ENCODE measurements around the gene MGAT5. TPM values are rescaled to one million over a fixed set of nuclear protein-coding genes. Genes with fewer than 3 reads are reported as not detected.

MGAT5 gene
- polyA plus RNA-seq, 4 donors, result 5.6 to 27.4 (median 12.3) TPM

DNA sequence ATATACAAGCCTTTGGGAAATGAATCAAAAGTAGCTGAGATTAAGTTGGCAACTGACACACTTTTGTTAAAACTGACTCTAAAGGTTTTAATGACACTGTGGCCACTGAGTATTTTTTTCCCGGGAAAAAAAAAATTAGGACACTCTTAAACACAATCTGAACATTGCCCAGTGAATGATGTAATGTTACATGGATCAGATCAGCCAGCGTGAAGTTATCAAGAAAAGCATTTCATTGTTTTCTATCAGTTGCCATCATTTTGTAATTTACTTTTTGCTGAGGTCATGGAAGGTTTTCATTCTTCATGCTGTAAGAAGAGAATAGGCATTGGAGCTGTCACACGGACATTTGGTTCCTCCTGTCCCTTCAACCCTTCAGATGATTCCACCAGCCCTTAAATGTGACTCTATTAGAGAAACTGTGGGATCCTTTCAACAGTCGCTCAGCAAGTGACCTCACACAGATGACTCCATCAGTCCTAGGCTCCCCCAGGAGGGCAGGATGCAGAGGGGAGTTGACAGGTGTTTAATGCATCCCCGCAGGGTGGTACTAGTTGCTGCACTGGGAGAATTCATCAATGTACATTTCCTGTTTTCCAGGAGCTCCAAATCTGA, 164.2 kb downstream of the MGAT5 start:
- Histone ChIP-seq H3K27ac (ENCODE audit: low read depth in 1 of 3, low read length in 2 of 3) (no peak overlapping the region), H3K4me1 (ENCODE audit: control insufficient read depth in 3 of 3, insufficient read depth in 2 of 3, low read depth in 1 of 3, low read length in 2 of 3) (peaks cover 0 to 3% (median 0%) of the 10 kb centered on the region in 3 donors), H3K9me3 (ENCODE audit: control insufficient read depth in 2 of 2, insufficient read depth in 1 of 2, low read depth in 1 of 2, low read length in 1 of 2) (no peaks in the 10 kb centered on the region), H3K27me3 (ENCODE audit: control insufficient read depth in 3 of 3, insufficient read depth in 3 of 3, low read length in 3 of 3) (no peaks in the 10 kb centered on the region), H3K4me3 (ENCODE audit: low read depth in 1 of 3, low read length in 3 of 3) (no peak overlapping the region), H3K36me3 (ENCODE audit: control insufficient read depth in 3 of 3, insufficient read depth in 2 of 3, low read depth in 1 of 3, low read length in 3 of 3) (peaks cover 2 to 17% (median 14%) of the 10 kb centered on the region in 3 donors)
- no peak for DNase-seq
- 57 to 74% (median 63%) methylated on average over 5 of the region's 5 CpGs for WGBS, 3 donors
- FAIRE-seq, result no peak

DNA sequence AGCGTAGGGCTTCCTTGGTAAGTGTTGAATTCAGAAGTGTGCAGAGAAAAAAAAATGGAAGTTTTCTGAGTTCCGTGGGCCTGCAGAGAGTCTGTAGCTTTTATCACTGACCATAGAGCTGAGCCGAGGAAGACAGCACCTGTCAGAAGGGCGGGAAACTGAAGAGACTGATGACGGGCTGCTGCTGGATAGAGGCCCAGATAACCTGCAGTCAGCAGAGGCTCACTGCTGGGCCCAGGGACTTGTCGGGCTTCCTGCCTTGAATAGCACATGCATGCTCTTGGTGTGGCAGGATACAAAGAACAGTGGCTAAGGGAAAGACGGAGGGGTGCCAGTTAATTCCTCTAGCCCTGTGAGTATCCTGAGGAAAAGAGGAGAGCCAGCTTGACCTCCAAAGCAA, 166.4 kb downstream of the MGAT5 start:
- Histone ChIP-seq H3K9me3 (ENCODE audit: control insufficient read depth in 2 of 2, insufficient read depth in 1 of 2, low read depth in 1 of 2, low read length in 1 of 2) (no peaks in the 10 kb centered on the region), H3K4me1 (ENCODE audit: control insufficient read depth in 3 of 3, insufficient read depth in 2 of 3, low read depth in 1 of 3, low read length in 2 of 3) (no peaks in the 10 kb centered on the region), H3K36me3 (ENCODE audit: control insufficient read depth in 3 of 3, insufficient read depth in 2 of 3, low read depth in 1 of 3, low read length in 3 of 3) (peaks cover 5 to 23% (median 17%) of the 10 kb centered on the region in 3 donors), H3K27me3 (ENCODE audit: control insufficient read depth in 3 of 3, insufficient read depth in 3 of 3, low read length in 3 of 3) (no peaks in the 10 kb centered on the region), H3K4me3 (ENCODE audit: low read depth in 1 of 3, low read length in 3 of 3) (no peak overlapping the region), H3K27ac (ENCODE audit: low read depth in 1 of 3, low read length in 2 of 3) (no peak overlapping the region)
- FAIRE-seq (no peak), DNase-seq (no peak)
- 79 to 88% (median 83%) methylated on average over 7 of the region's 7 CpGs for WGBS, 3 donors

DNA sequence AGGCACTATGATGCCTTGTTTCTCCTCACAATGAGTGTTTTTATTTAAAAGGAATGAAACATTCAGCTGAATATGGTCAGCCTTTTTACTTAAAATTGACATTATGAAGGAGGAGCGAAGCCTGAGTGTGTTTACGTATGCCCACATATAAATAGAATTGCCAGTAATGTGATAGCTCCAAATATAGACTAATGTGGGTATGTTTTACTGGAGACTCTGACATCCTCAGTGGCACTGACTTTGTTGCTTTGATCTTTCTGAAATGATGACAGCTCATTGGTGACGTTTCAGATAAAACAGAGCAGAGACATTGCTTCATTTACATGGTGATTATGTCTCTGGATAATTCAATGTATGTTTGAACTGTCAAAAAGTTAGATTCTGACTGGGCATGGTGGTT, 167.0 kb downstream of the MGAT5 start:
- 83 to 91% (median 87%) methylated on average over 3 of the region's 3 CpGs for WGBS, 3 donors
- Histone ChIP-seq H3K36me3 (ENCODE audit: control insufficient read depth in 3 of 3, insufficient read depth in 2 of 3, low read depth in 1 of 3, low read length in 3 of 3) (peaks cover 5 to 24% (median 17%) of the 10 kb centered on the region in 3 donors), H3K27ac (ENCODE audit: low read depth in 1 of 3, low read length in 2 of 3) (no peak overlapping the region), H3K27me3 (ENCODE audit: control insufficient read depth in 3 of 3, insufficient read depth in 3 of 3, low read length in 3 of 3) (no peaks in the 10 kb centered on the region), H3K4me3 (ENCODE audit: low read depth in 1 of 3, low read length in 3 of 3) (no peak overlapping the region), H3K9me3 (ENCODE audit: control insufficient read depth in 2 of 2, insufficient read depth in 1 of 2, low read depth in 1 of 2, low read length in 1 of 2) (no peaks in the 10 kb centered on the region), H3K4me1 (ENCODE audit: control insufficient read depth in 3 of 3, insufficient read depth in 2 of 3, low read depth in 1 of 3, low read length in 2 of 3) (no peaks in the 10 kb centered on the region)
- DNase-seq (no peak), FAIRE-seq (no peak)

DNA sequence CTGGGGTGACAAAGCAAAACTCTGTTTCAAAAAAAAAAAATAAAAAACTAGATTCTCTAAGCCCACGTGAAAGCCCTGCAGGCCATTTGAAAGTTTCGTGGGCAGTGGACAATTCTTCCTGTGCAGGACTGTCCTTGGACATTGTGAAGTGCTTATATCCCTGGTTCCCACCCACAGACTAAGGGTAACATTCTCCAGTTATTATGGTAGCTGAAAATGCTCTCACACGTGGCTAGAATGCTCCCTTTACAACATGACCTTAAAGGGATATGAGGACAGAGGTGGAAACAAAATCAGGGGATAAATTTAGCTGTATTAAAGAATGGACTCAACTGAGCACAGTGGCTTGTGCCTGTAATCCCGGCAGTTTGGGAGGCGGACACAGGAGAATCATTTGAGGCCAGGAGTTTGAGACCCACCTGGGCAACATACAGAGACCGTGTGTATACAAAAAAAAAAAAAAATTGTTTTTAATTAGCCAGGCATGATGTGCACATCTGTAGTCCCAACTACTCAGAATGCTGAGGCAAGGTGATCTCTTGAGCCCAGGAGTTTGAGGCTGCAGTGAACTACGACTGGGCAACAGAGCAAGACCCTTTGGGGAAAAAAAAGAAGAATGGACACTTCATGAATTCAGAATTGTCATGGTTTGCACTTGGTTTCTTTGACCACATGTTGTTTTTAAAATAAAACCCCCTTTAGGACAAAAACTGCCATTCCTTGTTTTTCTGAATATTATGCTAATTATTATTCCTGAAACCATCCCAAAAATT, 167.9 kb downstream of the MGAT5 start:
- DNase-seq, result no peak
- 86 to 90% (median 89%) methylated on average over 7 of the region's 7 CpGs for WGBS, 3 donors

DNA sequence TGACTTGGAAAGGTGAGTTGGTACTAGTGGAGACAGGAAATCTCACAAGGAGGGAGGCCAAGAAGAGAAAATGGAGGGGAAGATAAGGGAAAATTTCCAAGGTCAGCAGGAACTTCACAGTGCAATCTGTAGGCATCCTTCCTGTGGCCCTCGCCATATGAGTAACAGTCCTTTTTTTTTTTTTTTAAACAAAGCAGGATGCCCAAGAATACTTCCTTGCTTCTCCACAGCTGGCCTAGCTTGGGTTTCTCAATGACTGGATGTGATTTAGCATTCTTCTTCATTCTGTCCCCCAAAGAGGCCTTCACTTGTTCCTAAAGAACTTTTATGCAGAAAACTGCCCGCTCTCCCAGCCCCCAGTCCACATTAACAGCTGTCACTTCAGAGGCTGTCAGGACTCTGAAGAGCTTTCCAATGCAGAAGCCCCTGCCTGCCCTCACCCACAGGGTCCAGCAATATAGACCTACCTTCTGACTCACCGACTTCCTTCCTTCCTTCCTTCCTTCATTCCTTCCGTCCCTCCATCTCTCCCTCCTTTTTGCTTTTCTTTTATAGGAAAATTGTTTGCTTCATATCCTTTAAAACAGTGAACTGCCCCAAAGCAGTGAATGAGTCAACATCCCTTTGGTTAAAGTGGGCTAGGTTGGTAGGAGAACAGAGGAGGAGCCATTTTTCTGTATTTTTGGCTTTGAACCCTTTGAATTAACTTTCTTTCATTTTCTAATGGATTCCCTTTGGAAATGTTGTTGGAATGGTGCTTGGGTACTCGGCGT, 172.0 kb downstream of the MGAT5 start:
- no peak overlapping the region for H3K4me3 ChIP-seq (ENCODE audit: low read depth in 1 of 3, low read length in 3 of 3)
- no peaks in the 10 kb centered on the region for H3K9me3 ChIP-seq (ENCODE audit: control insufficient read depth in 2 of 2, insufficient read depth in 1 of 2, low read depth in 1 of 2, low read length in 1 of 2)
- H3K4me1 ChIP-seq (ENCODE audit: control insufficient read depth in 3 of 3, insufficient read depth in 2 of 3, low read depth in 1 of 3, low read length in 2 of 3), result no peaks in the 10 kb centered on the region
- no peaks in the 10 kb centered on the region for H3K27me3 ChIP-seq (ENCODE audit: control insufficient read depth in 3 of 3, insufficient read depth in 3 of 3, low read length in 3 of 3)
- peaks cover 9 to 33% (median 29%) of the 10 kb centered on the region in 3 donors for H3K36me3 ChIP-seq (ENCODE audit: control insufficient read depth in 3 of 3, insufficient read depth in 2 of 3, low read depth in 1 of 3, low read length in 3 of 3)
- no peak overlapping the region for H3K27ac ChIP-seq (ENCODE audit: low read depth in 1 of 3, low read length in 2 of 3)
- 89 to 96% (median 95%) methylated on average over 6 of the region's 6 CpGs for WGBS, 3 donors
- DNase-seq (no peak), FAIRE-seq (no peak)

More for the DNA sequence above, 167.9 kb downstream of the MGAT5 start:
- no peak for FAIRE-seq
- Histone ChIP-seq H3K9me3 (ENCODE audit: control insufficient read depth in 2 of 2, insufficient read depth in 1 of 2, low read depth in 1 of 2, low read length in 1 of 2) (no peaks in the 10 kb centered on the region), H3K4me1 (ENCODE audit: control insufficient read depth in 3 of 3, insufficient read depth in 2 of 3, low read depth in 1 of 3, low read length in 2 of 3) (no peaks in the 10 kb centered on the region), H3K4me3 (ENCODE audit: low read depth in 1 of 3, low read length in 3 of 3) (no peak overlapping the region), H3K27me3 (ENCODE audit: control insufficient read depth in 3 of 3, insufficient read depth in 3 of 3, low read length in 3 of 3) (no peaks in the 10 kb centered on the region), H3K36me3 (ENCODE audit: control insufficient read depth in 3 of 3, insufficient read depth in 2 of 3, low read depth in 1 of 3, low read length in 3 of 3) (peaks cover 5 to 25% (median 20%) of the 10 kb centered on the region in 3 donors), H3K27ac (ENCODE audit: low read depth in 1 of 3, low read length in 2 of 3) (no peak overlapping the region)

DNA sequence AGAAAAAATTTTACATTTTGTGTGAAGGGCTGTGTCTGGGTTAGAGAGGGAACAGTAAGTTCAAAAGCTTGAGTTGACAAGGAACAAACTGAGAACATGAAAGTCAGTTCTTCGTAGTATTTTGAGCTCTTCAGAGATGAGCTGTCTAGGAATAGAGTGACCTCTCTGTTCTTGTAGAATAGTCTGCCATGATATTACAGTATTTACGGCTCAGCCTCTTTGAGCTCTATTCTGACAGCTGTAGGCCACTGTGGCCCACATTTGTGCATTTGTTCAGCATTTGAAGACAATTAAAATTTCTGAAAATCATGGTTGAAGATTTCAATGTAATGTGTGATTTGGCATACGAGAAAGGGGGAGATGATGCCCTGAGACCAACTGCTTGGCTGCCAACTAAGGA, 172.8 kb downstream of the MGAT5 start:
- no peaks in the 10 kb centered on the region for H3K4me1 ChIP-seq (ENCODE audit: control insufficient read depth in 3 of 3, insufficient read depth in 2 of 3, low read depth in 1 of 3, low read length in 2 of 3)
- 89 to 92% (median 92%) methylated on average over 3 of the region's 3 CpGs for WGBS, 3 donors
- DNase-seq, result no peak
- no peak overlapping the region for H3K4me3 ChIP-seq (ENCODE audit: low read depth in 1 of 3, low read length in 3 of 3)
- H3K9me3 ChIP-seq (ENCODE audit: control insufficient read depth in 2 of 2, insufficient read depth in 1 of 2, low read depth in 1 of 2, low read length in 1 of 2), result no peaks in the 10 kb centered on the region
- no peaks in the 10 kb centered on the region for H3K27me3 ChIP-seq (ENCODE audit: control insufficient read depth in 3 of 3, insufficient read depth in 3 of 3, low read length in 3 of 3)
- H3K27ac ChIP-seq (ENCODE audit: low read depth in 1 of 3, low read length in 2 of 3), result no peak overlapping the region
- FAIRE-seq, result no peak
- H3K36me3 ChIP-seq (ENCODE audit: control insufficient read depth in 3 of 3, insufficient read depth in 2 of 3, low read depth in 1 of 3, low read length in 3 of 3), result peaks cover 9 to 40% (median 34%) of the 10 kb centered on the region in 3 donors

DNA sequence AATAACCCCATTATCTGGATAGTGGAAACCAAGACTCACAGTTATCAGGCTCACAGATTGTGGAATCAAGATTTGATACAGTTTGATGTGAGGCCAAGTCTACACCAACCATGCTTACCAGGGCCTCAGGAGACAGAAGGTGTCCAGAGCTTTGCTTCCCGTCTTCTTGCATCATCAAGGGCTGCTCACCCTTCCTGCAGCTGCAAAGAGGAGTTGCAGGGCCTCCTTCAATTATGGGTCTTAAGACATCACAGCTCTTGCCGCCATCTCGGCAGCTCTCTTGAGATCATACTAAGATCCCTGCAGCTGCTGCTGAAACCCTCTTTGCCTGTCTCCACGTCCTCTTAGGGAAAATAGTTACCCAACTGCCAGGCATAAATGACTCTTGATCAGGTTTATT, 176.0 kb downstream of the MGAT5 start:
- H3K9me3 ChIP-seq (ENCODE audit: control insufficient read depth in 2 of 2, insufficient read depth in 1 of 2, low read depth in 1 of 2, low read length in 1 of 2), result no peaks in the 10 kb centered on the region
- peaks cover 0 to 13% (median 0%) of the 10 kb centered on the region in 3 donors for H3K4me1 ChIP-seq (ENCODE audit: control insufficient read depth in 3 of 3, insufficient read depth in 2 of 3, low read depth in 1 of 3, low read length in 2 of 3)
- no peak for DNase-seq
- no peak overlapping the region for H3K4me3 ChIP-seq (ENCODE audit: low read depth in 1 of 3, low read length in 3 of 3)
- no peaks in the 10 kb centered on the region for H3K27me3 ChIP-seq (ENCODE audit: control insufficient read depth in 3 of 3, insufficient read depth in 3 of 3, low read length in 3 of 3)
- H3K36me3 ChIP-seq (ENCODE audit: control insufficient read depth in 3 of 3, insufficient read depth in 2 of 3, low read depth in 1 of 3, low read length in 3 of 3), result peaks cover 13 to 38% (median 31%) of the 10 kb centered on the region in 3 donors
- WGBS, 3 donors, result 86 to 94% (median 88%) methylated on average over 4 of the region's 4 CpGs
- H3K27ac ChIP-seq (ENCODE audit: low read depth in 1 of 3, low read length in 2 of 3), result no peak overlapping the region
- no peak for FAIRE-seq

DNA sequence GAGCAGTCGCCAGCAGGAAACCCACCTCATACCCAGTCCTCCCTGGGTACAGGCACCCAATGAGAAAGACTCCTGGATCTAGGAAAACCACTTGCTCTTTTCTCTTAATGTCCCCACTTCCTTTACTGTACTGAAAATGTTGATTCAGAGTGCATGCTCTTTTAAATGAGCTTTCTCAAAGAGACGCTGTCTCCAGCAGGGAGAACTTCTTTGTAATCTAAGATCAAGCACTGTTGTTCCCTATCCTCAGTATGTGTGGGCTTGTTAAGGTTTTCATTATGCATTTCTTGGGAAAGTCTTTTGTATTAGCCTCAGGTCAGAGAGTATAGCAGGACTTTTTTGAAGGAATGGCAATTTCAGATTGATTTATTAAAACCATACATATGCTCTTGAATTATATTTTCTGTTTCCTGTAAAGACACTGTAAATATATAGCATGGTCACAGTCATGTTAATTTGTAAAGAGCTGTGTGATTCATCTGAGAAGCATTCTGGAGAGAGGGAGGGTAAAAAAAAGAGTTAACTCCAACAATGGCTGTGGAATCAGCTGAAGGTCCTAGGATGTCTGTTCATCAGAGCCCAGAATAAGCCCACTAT, 178.1 kb downstream of the MGAT5 start:
- DNase-seq (no peak), FAIRE-seq (no peak)
- 82 to 88% (median 87%) methylated on average over 2 of the region's 2 CpGs for WGBS, 3 donors
- H3K27ac ChIP-seq (ENCODE audit: low read depth in 1 of 3, low read length in 2 of 3), result no peak overlapping the region
- H3K9me3 ChIP-seq (ENCODE audit: control insufficient read depth in 2 of 2, insufficient read depth in 1 of 2, low read depth in 1 of 2, low read length in 1 of 2), result no peaks in the 10 kb centered on the region
- peaks cover 13 to 50% (median 40%) of the 10 kb centered on the region in 3 donors for H3K36me3 ChIP-seq (ENCODE audit: control insufficient read depth in 3 of 3, insufficient read depth in 2 of 3, low read depth in 1 of 3, low read length in 3 of 3)
- peaks cover 0 to 13% (median 0%) of the 10 kb centered on the region in 3 donors for H3K4me1 ChIP-seq (ENCODE audit: control insufficient read depth in 3 of 3, insufficient read depth in 2 of 3, low read depth in 1 of 3, low read length in 2 of 3)
- H3K4me3 ChIP-seq (ENCODE audit: low read depth in 1 of 3, low read length in 3 of 3), result no peak overlapping the region
- no peaks in the 10 kb centered on the region for H3K27me3 ChIP-seq (ENCODE audit: control insufficient read depth in 3 of 3, insufficient read depth in 3 of 3, low read length in 3 of 3)

All from small intestine (tissue), 7 donors.